Head of caudate nucleus (tissue), 42 donors: ENCODE results near the gene GPHB5.
A peak's percentile ranks its signal among the peaks of the same experiment; 100 is the strongest.
"Not testable (repeated sequence)": the region's sequence is repeated elsewhere in the genome, so short reads cannot be mapped to it uniquely, and the experiment has no call there.

Experiments
- DNase-seq, 42 donors: peaks; one replicate each; pipeline versions ENCODE4 v3.0.0 to v3.0.0-alpha.2; 2020 to 2021; ENCODE audit warnings: mixed read lengths in 7 of 42
- intact Hi-C: fragments of 100-400 bp; cut with DNase I; formaldehyde crosslinking; loops from one replicate; pipeline ENCODE4 v1.15.0; 2022

GPHB5 gene

DNA sequence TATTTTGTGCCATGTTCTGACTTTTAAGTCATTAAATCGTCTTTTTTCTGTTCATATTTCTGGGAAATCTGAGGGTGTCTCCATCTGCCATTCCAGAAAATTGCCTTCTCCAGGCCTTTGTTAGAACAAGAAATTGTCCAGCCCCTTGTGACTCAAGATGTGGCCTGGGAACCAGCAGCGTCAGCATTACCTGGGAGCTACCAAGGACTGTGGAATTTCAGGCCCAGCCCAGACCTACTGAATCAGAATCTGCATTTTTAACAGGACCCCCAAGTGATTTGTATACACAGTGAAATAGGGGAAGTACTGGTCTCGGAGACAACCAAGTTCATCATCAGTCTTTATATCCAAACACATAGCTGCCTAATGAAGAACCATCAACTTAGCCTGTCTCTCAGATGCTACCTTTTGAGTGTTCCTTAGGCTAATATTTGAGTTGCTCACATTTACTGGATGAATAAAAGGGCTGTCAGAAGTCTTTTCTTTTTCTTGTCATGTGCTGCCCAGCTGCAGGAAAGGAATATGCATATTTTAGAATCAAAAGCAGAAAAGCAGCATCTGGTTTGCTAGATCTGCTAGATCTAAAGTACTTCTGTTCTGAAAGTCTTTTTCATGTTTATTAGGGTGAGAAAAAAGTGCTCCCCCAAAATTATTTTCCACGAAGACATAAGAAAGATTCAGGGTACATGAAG is 21.2 kb downstream of the GPHB5 start:
- intact Hi-C loops: no loop called here
- DNase-seq: no peak

GRCh38 chr14:63296060-63296563 is 22.6 kb downstream of the GPHB5 start:
- DNase-seq: peak in 2 of 42 donors; percentile 22 to 25
- intact Hi-C loops: no loop called here

GRCh38 chr14:63295231-63295685 is 23.5 kb downstream of the GPHB5 start:
- no peak for DNase-seq
- intact Hi-C loops: no loop called here

DNA sequence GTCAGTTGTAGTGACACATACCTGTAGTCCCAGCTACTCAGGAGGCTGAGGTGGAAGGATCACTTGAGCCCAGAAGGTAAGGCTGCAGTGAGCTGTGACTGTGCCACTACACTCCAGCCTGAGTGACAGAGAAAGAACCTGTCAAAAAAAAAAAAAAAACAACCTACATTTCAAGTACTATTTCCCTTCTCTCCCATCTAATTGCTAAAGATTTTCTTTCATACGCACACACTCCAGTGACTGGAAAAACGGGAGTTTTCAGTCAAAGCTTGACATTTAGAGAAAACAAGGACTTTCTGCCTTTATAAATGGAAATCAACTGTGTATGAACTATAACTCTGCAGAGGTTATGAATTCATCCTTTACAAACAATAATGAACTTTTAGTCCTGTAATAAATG is 25.9 kb downstream of the GPHB5 start:
- no peak for DNase-seq
- intact Hi-C loops: no loop called here

GRCh38 chr14:63290741-63291430 is 27.8 kb downstream of the GPHB5 start:
- intact Hi-C loops: no loop called here
- no peak for DNase-seq

DNA sequence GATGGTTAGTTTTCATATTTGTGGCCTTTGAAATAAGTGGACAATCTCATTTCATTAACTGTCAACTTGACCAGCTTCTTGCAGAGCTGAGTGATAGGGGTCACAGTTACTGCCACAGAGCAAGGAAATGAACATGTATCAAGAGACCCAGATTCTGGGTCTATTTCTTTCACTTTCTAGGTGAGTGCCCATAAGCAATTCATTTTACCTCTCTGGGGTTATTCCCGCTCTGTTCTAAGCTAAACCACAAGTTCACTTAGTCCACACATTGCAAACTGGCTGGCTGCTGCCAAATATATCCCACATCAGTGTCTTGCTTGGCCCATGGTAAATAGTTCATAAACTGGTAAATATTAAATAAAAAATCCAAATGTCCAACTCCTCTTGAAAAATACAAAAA is 29.9 kb downstream of the GPHB5 start:
- no peak for DNase-seq
- intact Hi-C loops: no loop called here

GRCh38 chr14:63287666-63288483 is 30.9 kb downstream of the GPHB5 start:
- no peak for DNase-seq
- intact Hi-C loops: no loop called here

GRCh38 chr14:63286071-63286470 is 32.7 kb downstream of the GPHB5 start:
- intact Hi-C loops: no loop called here

GRCh38 chr14:63283884-63284248 is 34.9 kb downstream of the GPHB5 start:
- DNase-seq: no peak
- intact Hi-C loops: no loop called here

More at GRCh38 chr14:63286071-63286470, 32.7 kb downstream of the GPHB5 start:
- no peak for DNase-seq

DNA sequence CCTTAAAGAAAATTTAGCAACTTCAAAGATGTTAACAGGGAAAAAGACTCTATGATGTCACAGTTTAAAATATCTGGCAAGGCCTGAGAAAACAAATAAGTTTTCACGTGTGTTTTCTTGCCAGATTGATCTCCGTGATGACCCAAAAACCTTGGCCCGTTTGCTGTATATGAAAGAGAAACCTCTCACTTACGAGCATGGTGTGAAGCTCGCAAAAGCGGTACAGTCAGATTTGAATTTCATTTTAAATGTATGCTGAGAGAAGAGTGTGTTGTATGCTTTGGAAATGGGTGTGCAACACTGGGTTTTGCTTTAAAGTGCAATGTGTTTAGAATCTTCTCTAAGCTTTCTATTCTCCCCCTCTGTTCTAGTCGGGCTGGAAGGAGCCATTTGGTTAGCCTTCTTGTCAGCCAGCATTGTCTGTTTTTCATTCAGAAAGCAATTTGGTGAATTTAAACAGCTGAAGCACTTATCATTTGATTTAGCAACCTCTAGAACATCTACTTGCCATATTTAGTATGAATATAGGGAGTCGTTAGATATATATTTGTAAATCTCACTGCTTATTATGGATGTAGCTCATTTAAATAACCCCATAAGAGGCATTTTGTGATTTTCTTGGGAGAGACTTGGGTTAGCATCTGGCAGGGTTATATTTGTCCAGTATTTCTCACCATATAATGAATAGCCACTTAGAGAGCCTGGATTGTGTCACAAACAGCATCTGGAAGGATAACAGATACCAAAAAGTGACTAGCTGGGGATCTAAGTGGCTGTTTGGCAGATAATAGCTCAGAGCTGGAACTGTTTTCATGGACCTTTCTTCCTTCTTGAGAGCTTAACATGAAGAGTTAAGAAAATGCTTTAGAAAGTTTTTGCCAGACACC is 35.5 kb downstream of the GPHB5 start:
- DNase-seq: no peak
- intact Hi-C loops: no loop called here

- intact Hi-C loops: loop anchor here (10.0 kb wide), 2 partner anchors 105 to 1115 kb away; no protein-coding TSS in a partner anchor
- not testable (repeated sequence) for DNase-seq
Observed at GRCh38 chr14:63279933-63280332, 38.8 kb downstream of the GPHB5 start.

GRCh38 chr14:63277591-63278183 is 41.0 kb downstream of the GPHB5 start:
- no peak for DNase-seq
- intact Hi-C loops: loop anchor here (10.0 kb wide), 2 partner anchors 103 to 1113 kb away; no protein-coding TSS in a partner anchor

- intact Hi-C loops: loop anchor here (10.0 kb wide), 2 partner anchors 102 to 1112 kb away; no protein-coding TSS in a partner anchor
- peak in 3 of 42 donors; percentile 14 to 47 (median 18) for DNase-seq
Observed at GRCh38 chr14:63276492-63277342, 42.0 kb downstream of the GPHB5 start.

- intact Hi-C loops: loop anchor here (10.0 kb wide), 2 partner anchors 101 to 1111 kb away; no protein-coding TSS in a partner anchor
- no peak for DNase-seq
Observed at GRCh38 chr14:63276016-63276415, 42.7 kb downstream of the GPHB5 start.

- intact Hi-C loops: loop anchor here (10.0 kb wide), 2 partner anchors 101 to 1111 kb away; no protein-coding TSS in a partner anchor
Observed at GRCh38 chr14:63275611-63276010, 43.1 kb downstream of the GPHB5 start.

DNA sequence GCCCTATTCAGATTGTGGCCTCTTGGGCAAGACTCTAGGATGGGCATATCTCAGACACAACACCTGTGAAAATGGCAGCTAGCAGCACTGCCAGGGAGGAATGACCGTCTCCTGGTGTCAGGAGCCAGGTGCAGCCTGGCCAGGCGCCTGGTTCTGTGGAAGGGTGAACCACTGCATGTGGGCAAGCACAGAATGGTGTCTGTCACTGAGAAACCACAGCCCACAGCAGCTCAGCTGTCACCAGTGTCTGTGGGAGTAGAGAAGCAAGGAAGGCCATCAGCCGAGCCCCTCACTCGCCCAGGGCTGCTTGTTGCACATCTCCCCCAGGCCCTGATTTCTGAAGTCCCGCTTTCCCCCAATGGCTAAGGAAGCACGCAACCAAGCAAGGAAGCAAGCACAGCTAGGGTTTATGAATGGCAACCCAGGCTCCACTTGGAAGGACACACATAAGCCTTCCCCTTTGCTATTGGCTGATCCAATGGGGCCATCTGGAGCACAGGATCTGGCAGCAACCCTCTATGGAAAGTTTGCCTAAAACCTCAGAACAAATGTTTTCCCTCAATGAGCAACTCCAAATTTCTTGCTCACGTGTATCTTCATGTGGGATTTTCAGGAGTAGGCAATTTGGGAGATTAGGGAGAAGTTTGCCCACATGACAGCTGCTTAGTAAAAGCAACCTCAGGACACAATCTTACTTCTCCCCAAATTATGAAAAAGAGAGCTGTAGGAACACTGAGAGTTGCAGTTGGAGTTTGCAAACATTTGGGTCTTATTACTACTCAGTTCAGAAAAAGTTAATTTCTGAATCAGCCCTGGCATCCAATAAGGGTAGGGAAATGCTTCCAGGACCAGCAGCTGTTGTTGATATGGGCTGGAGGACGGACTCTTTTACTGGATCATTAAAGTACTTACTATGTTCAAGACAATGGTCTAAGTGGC is 44.7 kb downstream of the GPHB5 start:
- no peak for DNase-seq
- intact Hi-C loops: loop anchor here (10.0 kb wide), 2 partner anchors 99 to 1109 kb away; no protein-coding TSS in a partner anchor

More at GRCh38 chr14:63275611-63276010, 43.1 kb downstream of the GPHB5 start:
- DNase-seq: no peak
